Ramos (cell line): ENCODE measurements around the gene CASP10.

ENCODE experiments used
- in situ Hi-C: fragments of 300-500 bp; cut with MboI; formaldehyde crosslinking; loops from one replicate; pipeline ENCODE4 v1.14.3; 2022; ENCODE audit warnings: low sequenced_read_pairs; ENCODE audit not compliant: unreplicated experiment

Gene CASP10

GRCh38 chr2:201191132-201191875 lies 8.4 kb downstream of the CASP10 start:
- in situ Hi-C loops, result loop anchor here (25.0 kb wide), 1 partner anchor 479 kb away; no protein-coding TSS in a partner anchor

GRCh38 chr2:201194097-201194496 lies 11.2 kb downstream of the CASP10 start:
- in situ Hi-C loops, result loop anchor here (25.0 kb wide), 1 partner anchor 482 kb away; no protein-coding TSS in a partner anchor

- in situ Hi-C loops, result loop anchor here (25.0 kb wide), 1 partner anchor 483 kb away; no protein-coding TSS in a partner anchor
These were observed 12.4 kb downstream of the CASP10 start for GRCh38 chr2:201195331-201195730.

- in situ Hi-C loops, result loop anchor here (25.0 kb wide), 1 partner anchor 484 kb away; no protein-coding TSS in a partner anchor
These were observed 13.1 kb downstream of the CASP10 start for GRCh38 chr2:201196003-201196402.

GRCh38 chr2:201196803-201197202 lies 13.9 kb downstream of the CASP10 start:
- in situ Hi-C loops, result loop anchor here (25.0 kb wide), 1 partner anchor 485 kb away; no protein-coding TSS in a partner anchor

- in situ Hi-C loops, result loop anchor here (25.0 kb wide), 1 partner anchor 485 kb away; no protein-coding TSS in a partner anchor
These were observed 14.8 kb downstream of the CASP10 start for GRCh38 chr2:201197781-201198180.

- in situ Hi-C loops, result loop anchor here (25.0 kb wide), 1 partner anchor 488 kb away; no protein-coding TSS in a partner anchor
These were observed 16.9 kb downstream of the CASP10 start for GRCh38 chr2:201199847-201200246.

GRCh38 chr2:201200345-201200744 lies 17.4 kb downstream of the CASP10 start:
- in situ Hi-C loops, result no loop called here

- in situ Hi-C loops, result no loop called here
These were observed 18.4 kb downstream of the CASP10 start for GRCh38 chr2:201201371-201201770.

GRCh38 chr2:201203916-201204654 lies 21.1 kb downstream of the CASP10 start:
- in situ Hi-C loops, result no loop called here

- in situ Hi-C loops, result no loop called here
These were observed 21.9 kb downstream of the CASP10 start for GRCh38 chr2:201204655-201205514.

- in situ Hi-C loops, result no loop called here
These were observed 22.5 kb downstream of the CASP10 start for GRCh38 chr2:201205515-201205849.

GRCh38 chr2:201208563-201209252 lies 25.8 kb downstream of the CASP10 start:
- in situ Hi-C loops, result no loop called here

- in situ Hi-C loops, result no loop called here
These were observed 33.0 kb downstream of the CASP10 start for GRCh38 chr2:201215963-201216362.

- in situ Hi-C loops, result no loop called here
These were observed 34.0 kb downstream of the CASP10 start for GRCh38 chr2:201216918-201217317.

- in situ Hi-C loops, result no loop called here
These were observed 35.8 kb downstream of the CASP10 start for GRCh38 chr2:201218780-201219179.

- in situ Hi-C loops, result no loop called here
These were observed 36.6 kb downstream of the CASP10 start for GRCh38 chr2:201219328-201220096.

GRCh38 chr2:201220102-201220570 lies 37.2 kb downstream of the CASP10 start:
- in situ Hi-C loops, result no loop called here
